GM13977 (cell line): Measurements from ENCODE around the gene C1orf159.

Experiments
- DNase-seq: peaks from one replicate; pipeline ENCODE4 v3.0.0; 2012; ENCODE audit warnings: low spot score
- CTCF ChIP-seq: IDR thresholded peaks from 2 replicates; pipeline ENCODE4 v1.5.1; 2012; ENCODE audit warnings: mild to moderate bottlenecking, control low read depth; ENCODE audit not compliant: insufficient read depth; ENCODE audit errors: extremely low read depth, missing control alignments
- in situ Hi-C: fragments of 300-500 bp; cut with MboI; formaldehyde crosslinking; loops from one replicate; pipeline ENCODE4 v1.12.0; 2022; ENCODE audit warnings: low sequenced_read_pairs, low pct_unique_long_range_greater_than_20kb, mixed read lengths, inconsistent platforms; ENCODE audit not compliant: unreplicated experiment

Gene C1orf159

GRCh38 chr1:1125945-1126344 lies 10.1 kb upstream of the C1orf159 start:
- TF ChIP-seq CTCF, result no peak
- in situ Hi-C loops, result no loop called here
- no peak for DNase-seq

- TF ChIP-seq CTCF, result no peak
- in situ Hi-C loops, result no loop called here
- DNase-seq, result no peak
These were observed 9.1 kb upstream of the C1orf159 start for GRCh38 chr1:1124786-1125642.

- TF ChIP-seq CTCF, result no peak
- DNase-seq, result no peak
- in situ Hi-C loops, result no loop called here
These were observed 8.6 kb upstream of the C1orf159 start for GRCh38 chr1:1124508-1124785.

- no peak for TF ChIP-seq CTCF
- in situ Hi-C loops, result no loop called here
- DNase-seq, result no peak
These were observed 8.0 kb upstream of the C1orf159 start for GRCh38 chr1:1123581-1124507.

GRCh38 chr1:1122981-1123480 lies 7.1 kb upstream of the C1orf159 start:
- TF ChIP-seq CTCF, result no peak
- in situ Hi-C loops, result no loop called here
- DNase-seq, result no peak

- in situ Hi-C loops, result no loop called here
- peak; percentile 99 for TF ChIP-seq CTCF
- peak; percentile 94 for DNase-seq
These were observed 6.4 kb upstream of the C1orf159 start for GRCh38 chr1:1122078-1122811.
